PC-9 (cell line): ENCODE data around the gene CKB.

Experiments used
- EZH2 ChIP-seq: fragments of 200-600 bp; sonication (generic); IDR thresholded peaks from 2 replicates; pipeline ENCODE4 v1.8.0; 2017; ENCODE audit warnings: antibody characterized with exemption, low read depth
- TF ChIP-seq, protein P1 (sequence below): fragments of 200-600 bp; sonication (generic); conservative IDR thresholded peaks from 2 replicates; pipeline ENCODE4 v1.6.1; 2017; ENCODE audit warnings: mixed run types, antibody characterized with exemption, mild to moderate bottlenecking, moderate library complexity

- TF ChIP-seq, protein P1, sequence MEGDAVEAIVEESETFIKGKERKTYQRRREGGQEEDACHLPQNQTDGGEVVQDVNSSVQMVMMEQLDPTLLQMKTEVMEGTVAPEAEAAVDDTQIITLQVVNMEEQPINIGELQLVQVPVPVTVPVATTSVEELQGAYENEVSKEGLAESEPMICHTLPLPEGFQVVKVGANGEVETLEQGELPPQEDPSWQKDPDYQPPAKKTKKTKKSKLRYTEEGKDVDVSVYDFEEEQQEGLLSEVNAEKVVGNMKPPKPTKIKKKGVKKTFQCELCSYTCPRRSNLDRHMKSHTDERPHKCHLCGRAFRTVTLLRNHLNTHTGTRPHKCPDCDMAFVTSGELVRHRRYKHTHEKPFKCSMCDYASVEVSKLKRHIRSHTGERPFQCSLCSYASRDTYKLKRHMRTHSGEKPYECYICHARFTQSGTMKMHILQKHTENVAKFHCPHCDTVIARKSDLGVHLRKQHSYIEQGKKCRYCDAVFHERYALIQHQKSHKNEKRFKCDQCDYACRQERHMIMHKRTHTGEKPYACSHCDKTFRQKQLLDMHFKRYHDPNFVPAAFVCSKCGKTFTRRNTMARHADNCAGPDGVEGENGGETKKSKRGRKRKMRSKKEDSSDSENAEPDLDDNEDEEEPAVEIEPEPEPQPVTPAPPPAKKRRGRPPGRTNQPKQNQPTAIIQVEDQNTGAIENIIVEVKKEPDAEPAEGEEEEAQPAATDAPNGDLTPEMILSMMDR, result no peak
- no peak for TF ChIP-seq EZH2
Observed at GRCh38 chr14:103496776-103497175, 25.9 kb downstream of the CKB start.
